HepG2 (cell line): ENCODE measurements around the gene OR10G6. TPM values are rescaled to one million over a fixed set of nuclear protein-coding genes. Genes with fewer than 3 reads are reported as not detected.

ENCODE experiments used
- ATAC-seq: fragments of 200-7000 bp; cut with Tn5 transposase; 3 replicates; pipeline ENCODE4 v1.9.1; 2020; ENCODE audit warnings: mild to moderate bottlenecking, moderate library complexity
- BruUV-seq: library from RNA; stranded (reverse); fragments of 400-500 nt; replicated peaks from 2 replicates; lab custom pipeline; 2021; lab: Mats Ljungman, UMichigan
- CTCF ChIA-PET: fragments of 300-600 bp; formaldehyde crosslinking; extraction: SDS; loops from one replicate; lab custom pipeline; 2021; ENCODE audit warnings: low total read pairs, inconsistent platforms, low intra/inter-chr PET ratio; lab: Yijun Ruan, JAX
- POLR2A ChIA-PET: fragments of 350-600 bp; sonication (Branson Sonifier 250); formaldehyde crosslinking; loops from one replicate; lab custom pipeline; 2020; ENCODE audit warnings: antibody characterized with exemption, inconsistent platforms; lab: Yijun Ruan, JAX
- DNase-seq: peaks from one replicate; pipeline ENCODE4 v3.0.0-alpha.2; 2015; ENCODE audit warnings: low spot score
- FAIRE-seq: peaks from 3 replicates; lab custom pipeline; 2011; peaks lifted over from hg19 to GRCh38; lab: Jason Lieb, UNC
- H2AFZ ChIP-seq: one replicate; pipeline ENCODE4 v1.6.1; 2011; ENCODE audit warnings: low read length, inconsistent platforms
- H3K27ac ChIP-seq: fragments of 300-600 bp; 3 replicates; pipeline ENCODE4 v1.8.0; 2011; ENCODE audit warnings: mixed run types, mild to moderate bottlenecking, mixed read lengths, low read length, inconsistent platforms; ENCODE audit not compliant: insufficient read depth; ENCODE audit errors: extremely low read length
- H3K27me3 ChIP-seq, 2 experiments: fragments of 200-600 bp in 1 of 2; 2 replicates in 1 of 2; 3 replicates in 1 of 2; pipeline versions ENCODE4 v1.6.0 to v1.8.0; 2011; ENCODE audit warnings: low read length in 2 of 2, mild to moderate bottlenecking in 2 of 2, moderate library complexity in 2 of 2, inconsistent platforms in 1 of 2; ENCODE audit not compliant: insufficient read depth in 2 of 2, control insufficient read depth in 1 of 2
- H3K36me3 ChIP-seq, 2 experiments: fragments of 200-600 bp in 1 of 2; replicated peaks in 1 of 2; 2 replicates in 1 of 2; 3 replicates in 1 of 2; pipeline versions ENCODE4 v1.5.1 to v1.8.0; 2011; ENCODE audit warnings: low read length in 2 of 2, inconsistent platforms in 1 of 2; ENCODE audit not compliant: insufficient read depth in 2 of 2, control insufficient read depth in 1 of 2
- H3K4me1 ChIP-seq: 2 replicates; pipeline ENCODE4 v1.5.1; 2012; ENCODE audit warnings: low read length, inconsistent platforms; ENCODE audit not compliant: insufficient read depth
- H3K4me2 ChIP-seq: 2 replicates; pipeline ENCODE4 v1.6.0; 2011; ENCODE audit warnings: low read depth, low read length, inconsistent platforms
- H3K4me3 ChIP-seq, 3 experiments: fragments of 200-600 bp in 1 of 3; sonication (generic), shearing (Covaris generic) in 1 of 3; replicated peaks in 1 of 3; 2 replicates each; pipeline ENCODE4 v1.5.1; 2011 to 2016; ENCODE audit warnings: low read length in 3 of 3, inconsistent platforms in 2 of 3, low read depth in 2 of 3, mild to moderate bottlenecking in 2 of 3, control low read depth in 1 of 3, mixed read lengths in 1 of 3; ENCODE audit not compliant: insufficient read depth in 1 of 3
- H3K79me2 ChIP-seq: one replicate; pipeline ENCODE4 v1.6.1; 2011; ENCODE audit warnings: low read length, inconsistent platforms; ENCODE audit not compliant: insufficient read depth
- H3K9ac ChIP-seq: 2 replicates; pipeline ENCODE4 v1.6.0; 2011; ENCODE audit warnings: mild to moderate bottlenecking, low read depth, low read length, inconsistent platforms; ENCODE audit not compliant: insufficient read depth
- H3K9me3 ChIP-seq: 2 replicates; pipeline ENCODE4 v1.5.1; 2012; ENCODE audit warnings: mild to moderate bottlenecking, low read length
- H4K20me1 ChIP-seq: 2 replicates; pipeline ENCODE4 v1.6.0; 2011; ENCODE audit warnings: inconsistent platforms, mild to moderate bottlenecking, low read length, moderate library complexity; ENCODE audit not compliant: insufficient read depth
- CBX5 ChIP-seq: sonication (generic); formaldehyde crosslinking; IDR thresholded peaks from 2 replicates; pipeline ENCODE4 v1.4.0; 2020; ENCODE audit warnings: missing genetic modification reagents, borderline replicate concordance
- GLMP ChIP-seq: sonication (generic); formaldehyde crosslinking; IDR thresholded peaks from 2 replicates; pipeline ENCODE4 v1.9.0; 2021; ENCODE audit warnings: missing genetic modification reagents, mild to moderate bottlenecking, borderline replicate concordance
- IRF2 ChIP-seq: IDR thresholded peaks from 2 replicates; pipeline ENCODE4 v1.6.1; 2018; ENCODE audit warnings: missing genetic modification reagents, missing compliant biosample characterization
- LCORL ChIP-seq, 2 experiments: fragments of 450-650 bp in 1 of 2; sonication (generic) in 1 of 2; formaldehyde crosslinking in 1 of 2; IDR thresholded peaks; 2 replicates each; pipeline versions ENCODE4 v1.5.0 to v1.6.1; 2017 to 2020; ENCODE audit warnings: antibody characterized with exemption in 1 of 2, missing genetic modification reagents in 1 of 2
- MLX ChIP-seq: IDR thresholded peaks from 2 replicates; pipeline ENCODE4 v1.6.1; 2016
- MXI1 ChIP-seq: IDR thresholded peaks from 3 replicates; pipeline ENCODE4 v1.6.1; 2012; ENCODE audit warnings: low read depth, low read length, inconsistent platforms, borderline replicate concordance
- TMF1 ChIP-seq: sonication (generic); formaldehyde crosslinking; IDR thresholded peaks from 2 replicates; pipeline ENCODE4 v1.8.1; 2022; ENCODE audit warnings: low read depth, missing genetic modification reagents
- ZNF552 ChIP-seq: sonication (generic); formaldehyde crosslinking; IDR thresholded peaks from 2 replicates; pipeline ENCODE4 v1.9.0; 2022; ENCODE audit warnings: missing genetic modification reagents, mild to moderate bottlenecking, borderline replicate concordance
- ZNF607 ChIP-seq: sonication (generic); formaldehyde crosslinking; IDR thresholded peaks from 2 replicates; pipeline ENCODE4 v1.5.1; 2020; ENCODE audit warnings: missing genetic modification reagents, mild to moderate bottlenecking, borderline replicate concordance
- ZNF768 ChIP-seq: sonication (generic); formaldehyde crosslinking; IDR thresholded peaks from 2 replicates; pipeline ENCODE4 v1.4.0; 2020; ENCODE audit warnings: missing genetic modification reagents
- ZSCAN29 ChIP-seq: sonication (generic); formaldehyde crosslinking; conservative IDR thresholded peaks from 2 replicates; pipeline ENCODE4 v1.4.0; 2020; ENCODE audit warnings: mild to moderate bottlenecking, missing genetic modification reagents
- in situ Hi-C: cut with HindIII; loops from 2 replicates; pipeline ENCODE4 v1.10.0; 2017; ENCODE audit warnings: low pct_unique_long_range_greater_than_20kb; ENCODE audit not compliant: extremely low pct_ligation_motif_present
- intact Hi-C: fragments of 100-400 bp; cut with micrococcal nuclease; formaldehyde crosslinking; loops from one replicate; pipeline ENCODE4 v1.10.0; 2022; ENCODE audit not compliant: unreplicated experiment
- polyA plus RNA-seq, 8 experiments: library from polyadenylated mRNA; depleted of rRNA in 3 of 8; stranded (reverse) in 7 of 8; unstranded in 1 of 8; fragments of >200 nt; fragmentation: Illumina TruSeq in 4 of 8; extraction: Trizol in 4 of 8; gene quantifications; 2 replicates each; pipeline versions ENCODE4 v1.2.1 to v1.2.3, GENCODE V29; 2011 to 2016; ENCODE audit warnings: low read depth in 4 of 8, missing spikeins in 1 of 8, mixed read lengths in 1 of 8; ENCODE audit not compliant: insufficient read depth in 1 of 8
- total RNA-seq, 5 experiments: library from RNA; depleted of rRNA; stranded (reverse); fragments of >200 nt; fragmentation: Illumina TruSeq; extraction: Trizol; gene quantifications; 2 replicates each; pipeline ENCODE4 v1.2.3, GENCODE V29; 2016; ENCODE audit warnings: low read depth in 1 of 5
- TF ChIP-seq, protein P1 (sequence below): sonication (generic); formaldehyde crosslinking; IDR thresholded peaks from 2 replicates; pipeline ENCODE4 v1.4.0; 2020; ENCODE audit warnings: missing genetic modification reagents, borderline replicate concordance

The OR10G6 gene
- total and polyA plus RNA-seq, 2 of the 13 experiments (the other 11 are each of a cell fraction or from before 2014, with no cell fraction given): not detected

- Histone ChIP-seq H2AFZ (no peak overlapping the region), H4K20me1 (no peaks in the 10 kb centered on the region), H3K27me3 (no peaks in the 10 kb centered on the region), H3K4me2 (no peak overlapping the region), H3K79me2 (no peaks in the 10 kb centered on the region), H3K4me1 (no peaks in the 10 kb centered on the region), H3K4me3 (no peak overlapping the region), H3K36me3 (no peaks in the 10 kb centered on the region), H3K27ac (no peak overlapping the region), H3K9me3 (peaks cover 38% of the 10 kb centered on the region; the same call in 1 of the 2 replicates), H3K9ac (no peak overlapping the region)
- FAIRE-seq (no peak), DNase-seq (no peak), ATAC-seq (no peak)
- ChIA-PET CTCF (no interaction called here), POLR2A (no interaction called here)
- in situ Hi-C loops: no loop called here
- intact Hi-C loops: no loop called here
- TF ChIP-seq, protein P1, sequence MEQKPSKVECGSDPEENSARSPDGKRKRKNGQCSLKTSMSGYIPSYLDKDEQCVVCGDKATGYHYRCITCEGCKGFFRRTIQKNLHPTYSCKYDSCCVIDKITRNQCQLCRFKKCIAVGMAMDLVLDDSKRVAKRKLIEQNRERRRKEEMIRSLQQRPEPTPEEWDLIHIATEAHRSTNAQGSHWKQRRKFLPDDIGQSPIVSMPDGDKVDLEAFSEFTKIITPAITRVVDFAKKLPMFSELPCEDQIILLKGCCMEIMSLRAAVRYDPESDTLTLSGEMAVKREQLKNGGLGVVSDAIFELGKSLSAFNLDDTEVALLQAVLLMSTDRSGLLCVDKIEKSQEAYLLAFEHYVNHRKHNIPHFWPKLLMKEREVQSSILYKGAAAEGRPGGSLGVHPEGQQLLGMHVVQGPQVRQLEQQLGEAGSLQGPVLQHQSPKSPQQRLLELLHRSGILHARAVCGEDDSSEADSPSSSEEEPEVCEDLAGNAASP (CRISPR knock-in tag): no peak
- TF ChIP-seq GLMP (CRISPR knock-in tag): no peak
- TF ChIP-seq ZNF607 (CRISPR knock-in tag): no peak
- TF ChIP-seq MXI1: no peak
- TF ChIP-seq ZSCAN29 (CRISPR knock-in tag): no peak
- no peak for TF ChIP-seq TMF1 (CRISPR knock-in tag)
- TF ChIP-seq LCORL (IDR thresholded peaks at IDR 0.05): no peak
- no peak for TF ChIP-seq LCORL (CRISPR knock-in tag; IDR thresholded peaks at IDR 0.05)
- TF ChIP-seq CBX5 (CRISPR knock-in tag): no peak
- TF ChIP-seq MLX: no peak
- TF ChIP-seq ZNF768 (CRISPR knock-in tag): no peak
- TF ChIP-seq IRF2: no peak
- no peak for TF ChIP-seq ZNF552
- no TSS peak for BruUV-seq
These were observed 38.2 kb downstream of the OR10G6 start for GRCh38 chr11:123956752-123957151.
